Lower leg skin (tissue), 4 donors: ENCODE data around the gene SUGP2. TPM values are rescaled to one million over a fixed set of nuclear protein-coding genes. Genes with fewer than 3 reads are reported as not detected.

Source experiments
- DNase-seq, 2 donors: peaks; one replicate each; pipeline ENCODE4 v3.0.0-alpha.2; 2019; ENCODE audit warnings: low spot score in 2 of 2
- H3K4me3 ChIP-seq: fragments of 200-600 bp; sonication (generic); 2 replicates; pipeline ENCODE4 v1.5.1; 2017; ENCODE audit warnings: mild to moderate bottlenecking, low read depth; ENCODE audit not compliant: poor library complexity, severe bottlenecking
- CTCF ChIP-seq, 3 donors: fragments of 450-650 bp; IDR thresholded peaks; one replicate each; pipeline ENCODE4 v1.5.1; 2016; ENCODE audit warnings: antibody characterized with exemption in 3 of 3, mild to moderate bottlenecking in 3 of 3, moderate library complexity in 2 of 3
- POLR2A ChIP-seq, 2 donors: fragments of 450-650 bp; IDR thresholded peaks; one replicate each; pipeline ENCODE4 v1.6.1; 2016 to 2017; ENCODE audit warnings: antibody characterized with exemption in 2 of 2, mild to moderate bottlenecking in 1 of 2, moderate library complexity in 1 of 2
- WGBS, 2 donors: methylation state at CpG; one replicate each; pipeline ENCODE4 v1.1.5; 2018; 5-methylcytosine and 5-hydroxymethylcytosine counted together
- intact Hi-C: fragments of 100-400 bp; cut with DNase I; formaldehyde crosslinking; loops from one replicate; pipeline ENCODE4 v1.15.0; 2023; ENCODE audit warnings: low total_unique reads
- total RNA-seq, 4 donors: library from RNA; depleted of rRNA; stranded (reverse); fragments of >200 nt; gene quantifications; one replicate each; pipeline ENCODE4 v1.1.0, GENCODE V29; 2016

SUGP2 gene
- total RNA-seq, 4 donors from 2014 or later, result 16.2 to 29.8 (median 20.8) TPM

- WGBS, 2 donors, result 68 to 71% methylated on average over 3 of the region's 3 CpGs
- DNase-seq, result no peak
- no peak for TF ChIP-seq POLR2A (IDR thresholded peaks at IDR 0.05)
- no peak for TF ChIP-seq CTCF (IDR thresholded peaks at IDR 0.05)
- H3K4me3 ChIP-seq, result no peak overlapping the region
- intact Hi-C loops, result no loop called here
Observed at GRCh38 chr19:19006213-19006612, 27.1 kb downstream of the SUGP2 start.

DNA sequence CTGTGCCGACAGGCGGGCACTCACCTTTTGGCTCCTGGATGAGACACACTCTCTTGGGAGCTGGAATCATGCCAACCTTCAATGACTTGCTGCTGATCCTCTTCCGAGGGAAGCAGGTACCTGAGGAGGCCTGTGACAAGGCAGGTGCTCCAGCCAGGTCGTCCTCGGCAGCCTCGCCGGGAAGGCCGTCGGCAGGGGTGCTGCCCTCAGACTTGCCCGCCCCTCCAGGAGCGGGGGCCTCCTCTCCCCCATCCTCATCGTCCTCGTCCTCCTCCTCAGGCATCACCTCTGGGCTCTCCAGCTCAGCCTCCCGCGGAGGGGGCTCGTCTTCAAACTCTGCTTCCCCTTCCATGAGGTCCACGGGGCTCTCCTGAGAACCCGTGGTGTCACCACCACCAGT, 29.2 kb downstream of the SUGP2 start:
- intact Hi-C loops, result no loop called here
- no peak for TF ChIP-seq POLR2A (IDR thresholded peaks at IDR 0.05)
- TF ChIP-seq CTCF (IDR thresholded peaks at IDR 0.05), result no peak
- no peak for DNase-seq
- WGBS, 2 donors, result 94% methylated on average over 18 of the region's 18 CpGs
- no peak overlapping the region for H3K4me3 ChIP-seq

DNA sequence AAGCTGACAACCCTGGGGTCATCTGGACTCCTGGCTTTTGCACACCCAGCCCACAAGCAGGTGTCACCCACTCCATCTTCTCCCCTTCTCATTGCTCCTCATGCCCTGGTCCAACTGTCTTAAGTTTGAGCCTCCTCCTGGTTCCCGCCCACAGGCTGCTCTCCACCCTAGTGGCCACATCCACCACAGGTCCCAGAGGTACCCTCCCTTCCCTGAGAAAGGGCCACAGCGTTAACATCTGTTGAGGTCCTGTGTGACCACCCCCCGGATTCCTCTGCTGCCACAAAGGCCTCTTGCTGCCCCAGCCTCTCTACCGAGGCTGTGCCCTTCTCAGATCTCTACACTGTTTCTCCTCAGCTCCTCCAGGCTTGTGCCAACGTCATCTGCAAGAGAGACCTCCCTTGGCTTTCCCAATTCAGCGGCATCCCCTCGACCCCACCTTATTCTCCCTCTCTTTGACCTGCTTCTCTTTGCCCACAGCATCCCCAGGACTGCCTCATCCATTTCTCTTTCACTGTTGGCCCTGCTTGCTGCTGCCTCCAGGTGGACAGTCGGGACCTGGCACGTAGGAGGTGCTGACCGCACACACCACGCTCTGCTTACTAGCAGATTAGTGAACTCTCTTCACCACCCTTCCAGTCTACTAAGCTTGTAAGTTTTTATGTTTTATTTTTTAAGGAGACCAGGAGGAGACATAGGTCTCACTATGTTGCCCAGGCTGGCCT, 33.3 kb downstream of the SUGP2 start:
- TF ChIP-seq POLR2A (IDR thresholded peaks at IDR 0.05), result no peak
- TF ChIP-seq CTCF (IDR thresholded peaks at IDR 0.05), result no peak
- intact Hi-C loops, result no loop called here
- 87 to 93% methylated on average over 11 of the region's 11 CpGs for WGBS, 2 donors
- DNase-seq, result no peak
- no peak overlapping the region for H3K4me3 ChIP-seq

GRCh38 chr19:18999016-18999758, 34.1 kb downstream of the SUGP2 start:
- DNase-seq, result no peak
- intact Hi-C loops, result no loop called here
- H3K4me3 ChIP-seq, result no peak overlapping the region
- 57 to 68% methylated on average over 14 of the region's 14 CpGs for WGBS, 2 donors
- TF ChIP-seq CTCF (IDR thresholded peaks at IDR 0.05) (no peak), POLR2A (IDR thresholded peaks at IDR 0.05) (no peak)

- WGBS, 2 donors, result 82 to 85% methylated on average over 8 of the region's 8 CpGs
- no peak overlapping the region for H3K4me3 ChIP-seq
- intact Hi-C loops, result no loop called here
- no peak for DNase-seq
- TF ChIP-seq POLR2A (IDR thresholded peaks at IDR 0.05) (no peak), CTCF (IDR thresholded peaks at IDR 0.05) (no peak)
Observed at GRCh38 chr19:18998276-18998675, 35.0 kb downstream of the SUGP2 start.
